Thyroid gland (tissue), 4 donors: ENCODE results near the gene LIF.

Experiments used
- POLR2A ChIP-seq, 2 donors: fragments of 450-650 bp; IDR thresholded peaks; one replicate each; pipeline ENCODE4 v1.6.1; 2017; ENCODE audit warnings: antibody characterized with exemption in 2 of 2, mild to moderate bottlenecking in 2 of 2, moderate library complexity in 1 of 2
- TF ChIP-seq, protein P1 (sequence below), 6 experiments: fragments of 200-600 bp in 3 of 6; fragments of 450-650 bp in 3 of 6; sonication (generic) in 3 of 6; IDR thresholded peaks; one replicate each; pipeline ENCODE4 v1.5.1; 2016 to 2019; ENCODE audit warnings: antibody characterized with exemption in 6 of 6, mild to moderate bottlenecking in 2 of 6, inconsistent platforms in 1 of 6, moderate library complexity in 1 of 6

DNA sequence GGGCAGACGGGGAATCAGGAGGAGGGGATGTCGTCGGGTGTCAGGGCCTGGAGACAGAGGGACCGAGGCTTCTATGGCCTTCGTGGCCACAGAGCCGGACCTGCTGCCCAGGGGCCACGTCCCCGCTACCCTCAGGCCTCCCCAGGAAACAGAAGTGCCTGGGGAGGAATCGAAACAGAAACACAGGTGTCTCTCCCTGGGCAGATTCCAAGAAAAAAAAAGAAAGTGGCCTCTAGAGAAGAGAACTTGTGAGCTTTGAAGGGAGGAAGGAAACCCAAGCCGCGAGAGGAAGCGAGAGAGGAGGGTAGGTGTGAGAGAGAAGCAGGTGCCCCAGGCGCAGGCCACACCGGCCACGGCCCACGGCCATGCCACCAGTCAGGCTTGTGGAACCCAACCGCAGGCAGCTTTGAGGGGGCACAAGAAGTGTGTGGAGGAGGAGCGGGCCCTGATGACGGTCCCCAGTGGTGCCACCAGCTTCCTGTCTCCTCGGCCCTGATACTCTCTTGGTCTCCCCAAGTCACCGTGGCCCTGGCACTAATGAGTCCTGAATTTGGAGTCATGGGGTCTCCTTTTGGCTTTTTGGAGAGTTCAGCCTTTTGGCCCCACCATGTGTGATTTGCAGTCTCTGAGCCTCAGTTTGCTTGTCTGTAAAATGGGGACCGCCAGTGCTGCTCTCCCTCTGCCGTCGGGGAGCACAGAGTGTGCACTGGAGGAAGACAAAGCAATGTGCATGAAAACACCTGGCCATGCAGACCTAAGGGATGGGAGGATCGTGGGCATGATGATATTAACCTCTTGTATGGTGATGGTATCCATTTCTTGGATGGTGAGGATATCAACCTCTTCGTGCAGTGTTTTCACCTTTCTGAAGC lies 25.2 kb downstream of the LIF start:
- TF ChIP-seq, protein P1, sequence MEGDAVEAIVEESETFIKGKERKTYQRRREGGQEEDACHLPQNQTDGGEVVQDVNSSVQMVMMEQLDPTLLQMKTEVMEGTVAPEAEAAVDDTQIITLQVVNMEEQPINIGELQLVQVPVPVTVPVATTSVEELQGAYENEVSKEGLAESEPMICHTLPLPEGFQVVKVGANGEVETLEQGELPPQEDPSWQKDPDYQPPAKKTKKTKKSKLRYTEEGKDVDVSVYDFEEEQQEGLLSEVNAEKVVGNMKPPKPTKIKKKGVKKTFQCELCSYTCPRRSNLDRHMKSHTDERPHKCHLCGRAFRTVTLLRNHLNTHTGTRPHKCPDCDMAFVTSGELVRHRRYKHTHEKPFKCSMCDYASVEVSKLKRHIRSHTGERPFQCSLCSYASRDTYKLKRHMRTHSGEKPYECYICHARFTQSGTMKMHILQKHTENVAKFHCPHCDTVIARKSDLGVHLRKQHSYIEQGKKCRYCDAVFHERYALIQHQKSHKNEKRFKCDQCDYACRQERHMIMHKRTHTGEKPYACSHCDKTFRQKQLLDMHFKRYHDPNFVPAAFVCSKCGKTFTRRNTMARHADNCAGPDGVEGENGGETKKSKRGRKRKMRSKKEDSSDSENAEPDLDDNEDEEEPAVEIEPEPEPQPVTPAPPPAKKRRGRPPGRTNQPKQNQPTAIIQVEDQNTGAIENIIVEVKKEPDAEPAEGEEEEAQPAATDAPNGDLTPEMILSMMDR (IDR thresholded peaks at IDR 0.05), result no peak
- TF ChIP-seq POLR2A (IDR thresholded peaks at IDR 0.05), result no peak
